Measurements from ENCODE around the gene MTHFD1L.
A peak's percentile ranks its signal among the peaks of the same experiment; 100 is the strongest.
"Not testable (repeated sequence)": the region's sequence is repeated elsewhere in the genome, so short reads cannot be mapped to it uniquely, and the experiment has no call there.

The MTHFD1L gene

GRCh38 chr6:151068761-151069312 lies 203.3 kb downstream of the MTHFD1L start:
- DNase-seq (ENCODE audit: low read depth): peak; percentile 78

- no peak for DNase-seq (ENCODE audit: low read depth)
Measured at GRCh38 chr6:151069641-151070040, 204.1 kb downstream of the MTHFD1L start.

GRCh38 chr6:151070631-151071051 lies 205.1 kb downstream of the MTHFD1L start:
- peak; percentile 56 for DNase-seq (ENCODE audit: low read depth)

GRCh38 chr6:151071295-151071694 lies 205.8 kb downstream of the MTHFD1L start:
- DNase-seq (ENCODE audit: low read depth): peak; percentile 93

GRCh38 chr6:151073146-151073545 lies 207.6 kb downstream of the MTHFD1L start:
- DNase-seq (ENCODE audit: low read depth): no peak

- DNase-seq (ENCODE audit: low read depth): no peak
Measured at GRCh38 chr6:151073701-151074100, 208.2 kb downstream of the MTHFD1L start.

- DNase-seq (ENCODE audit: low read depth): no peak
Measured at GRCh38 chr6:151075005-151075404, 209.5 kb downstream of the MTHFD1L start.

GRCh38 chr6:151075527-151075926 lies 210.0 kb downstream of the MTHFD1L start:
- DNase-seq (ENCODE audit: low read depth): no peak

- DNase-seq (ENCODE audit: low read depth): no peak
Measured at GRCh38 chr6:151075930-151076555, 210.5 kb downstream of the MTHFD1L start.

- no peak for DNase-seq (ENCODE audit: low read depth)
Measured at GRCh38 chr6:151078655-151079054, 213.2 kb downstream of the MTHFD1L start.

- no peak for DNase-seq (ENCODE audit: low read depth)
Measured at GRCh38 chr6:151081656-151082055, 216.2 kb downstream of the MTHFD1L start.

- DNase-seq (ENCODE audit: low read depth): peak; percentile 31
Measured at GRCh38 chr6:151082079-151082478, 216.6 kb downstream of the MTHFD1L start.

- DNase-seq (ENCODE audit: low read depth): no peak
Measured at GRCh38 chr6:151084275-151084674, 218.8 kb downstream of the MTHFD1L start.

GRCh38 chr6:151087055-151087454 lies 221.6 kb downstream of the MTHFD1L start:
- not testable (repeated sequence) for DNase-seq (ENCODE audit: low read depth)

- no peak for DNase-seq (ENCODE audit: low read depth)
Measured at GRCh38 chr6:151087861-151088598, 222.5 kb downstream of the MTHFD1L start.

- DNase-seq (ENCODE audit: low read depth): no peak
Measured at GRCh38 chr6:151088599-151088935, 223.1 kb downstream of the MTHFD1L start.

GRCh38 chr6:151088963-151089362 lies 223.5 kb downstream of the MTHFD1L start:
- no peak for DNase-seq (ENCODE audit: low read depth)

GRCh38 chr6:151089978-151090377 lies 224.5 kb downstream of the MTHFD1L start:
- no peak for DNase-seq (ENCODE audit: low read depth)

- no peak for DNase-seq (ENCODE audit: low read depth)
Measured at GRCh38 chr6:151091571-151091970, 226.1 kb downstream of the MTHFD1L start.

GRCh38 chr6:151092591-151092990 lies 227.1 kb downstream of the MTHFD1L start:
- DNase-seq (ENCODE audit: low read depth): peak; percentile 30

- no peak for DNase-seq (ENCODE audit: low read depth)
Measured at GRCh38 chr6:151093706-151094105, 228.2 kb downstream of the MTHFD1L start.

GRCh38 chr6:151095538-151096254 lies 230.2 kb downstream of the MTHFD1L start:
- no peak for DNase-seq (ENCODE audit: low read depth)

- DNase-seq (ENCODE audit: low read depth): no peak
Measured at GRCh38 chr6:151096255-151096612, 230.7 kb downstream of the MTHFD1L start.

All from ELR (cell line).